ENCODE data around the gene TBCEL. TPM values are rescaled to one million over a fixed set of nuclear protein-coding genes. Genes with fewer than 3 reads are reported as not detected.

TBCEL gene
- total RNA-seq = 21.7 and 30.7 TPM in 2 replicates

GRCh38 chr11:121023848-121024751 lies at the start of gene TBCEL:
Gene TBCEL (plus strand): TSS chr11:121024102. CDS start chr11:121045691, 21,589 bp downstream.

GRCh38 chr11:121100943-121101342 lies 77.0 kb downstream of the TBCEL start, which contains the start of gene TECTA:
Gene TECTA (plus strand): TSS chr11:121101243. CDS start chr11:121102666, 1,423 bp downstream.

Other genes with a start within 250 kb of the TBCEL start
- gene TECTA, start 77.1 kb downstream of the TBCEL start, total RNA-seq = 0.43 and 0.46 TPM in 2 replicates